ENCODE measurements around the gene WHRN. TPM values are rescaled to one million over a fixed set of nuclear protein-coding genes. Genes with fewer than 3 reads are reported as not detected.

WHRN gene
- total RNA-seq, 1 donor from 2014 or later: 1.1 TPM

DNA sequence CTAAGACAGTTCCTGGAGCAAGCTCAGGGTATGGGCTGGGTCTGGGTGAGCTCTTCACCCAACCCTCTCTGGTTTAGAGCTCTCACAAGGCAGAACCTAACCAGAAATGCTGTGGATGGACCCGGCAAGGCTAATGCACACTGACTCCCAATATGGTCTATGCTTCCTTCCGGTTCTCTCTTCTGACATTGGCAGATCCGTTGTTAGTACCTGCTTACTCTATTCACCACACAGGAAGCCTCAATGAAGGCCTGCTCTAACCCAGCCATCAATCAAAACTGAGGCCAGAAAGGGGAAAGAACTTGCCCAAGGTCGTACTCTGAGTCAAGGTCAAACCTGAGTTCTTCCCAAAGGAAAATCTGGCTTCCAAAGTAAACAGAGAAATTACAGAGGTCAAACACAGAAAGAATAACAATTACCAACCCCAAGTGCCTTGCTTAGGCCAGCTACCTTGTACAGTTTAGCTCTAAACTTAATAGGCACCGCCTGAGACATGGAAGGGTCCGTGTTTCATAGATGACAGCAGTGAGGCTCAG is 71.5 kb downstream of the WHRN start:
- no peaks in the 10 kb centered on the region for H3K79me2 ChIP-seq (ENCODE audit: low read depth)
- H3K4me1 Mint-ChIP-seq: peaks cover 3% of the 10 kb centered on the region
- H3K4me2 ChIP-seq: no peak overlapping the region
- TF ChIP-seq EZH2phosphoT487 (IDR thresholded peaks at IDR 0.05) (no peak), EZH2 (IDR thresholded peaks at IDR 0.05) (no peak)
- TF ChIP-seq, protein P1, sequence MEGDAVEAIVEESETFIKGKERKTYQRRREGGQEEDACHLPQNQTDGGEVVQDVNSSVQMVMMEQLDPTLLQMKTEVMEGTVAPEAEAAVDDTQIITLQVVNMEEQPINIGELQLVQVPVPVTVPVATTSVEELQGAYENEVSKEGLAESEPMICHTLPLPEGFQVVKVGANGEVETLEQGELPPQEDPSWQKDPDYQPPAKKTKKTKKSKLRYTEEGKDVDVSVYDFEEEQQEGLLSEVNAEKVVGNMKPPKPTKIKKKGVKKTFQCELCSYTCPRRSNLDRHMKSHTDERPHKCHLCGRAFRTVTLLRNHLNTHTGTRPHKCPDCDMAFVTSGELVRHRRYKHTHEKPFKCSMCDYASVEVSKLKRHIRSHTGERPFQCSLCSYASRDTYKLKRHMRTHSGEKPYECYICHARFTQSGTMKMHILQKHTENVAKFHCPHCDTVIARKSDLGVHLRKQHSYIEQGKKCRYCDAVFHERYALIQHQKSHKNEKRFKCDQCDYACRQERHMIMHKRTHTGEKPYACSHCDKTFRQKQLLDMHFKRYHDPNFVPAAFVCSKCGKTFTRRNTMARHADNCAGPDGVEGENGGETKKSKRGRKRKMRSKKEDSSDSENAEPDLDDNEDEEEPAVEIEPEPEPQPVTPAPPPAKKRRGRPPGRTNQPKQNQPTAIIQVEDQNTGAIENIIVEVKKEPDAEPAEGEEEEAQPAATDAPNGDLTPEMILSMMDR (IDR thresholded peaks at IDR 0.05): no peak
- no peak overlapping the region for H3K27ac ChIP-seq
- no peak overlapping the region for H3K4me3 Mint-ChIP-seq
- H4K20me1 ChIP-seq (ENCODE audit: low read depth): no peaks in the 10 kb centered on the region
- no peak for DNase-seq (ENCODE audit: low spot score)
- H3K27me3 Mint-ChIP-seq (ENCODE audit: insufficient read depth, low read depth): peaks cover 4% of the 10 kb centered on the region
- no peaks in the 10 kb centered on the region for H3K36me3 ChIP-seq
- no peaks in the 10 kb centered on the region for H3K9me3 Mint-ChIP-seq
- no peak overlapping the region for H3K27ac Mint-ChIP-seq
- H3K4me3 ChIP-seq: no peak overlapping the region
- no peak overlapping the region for H3K9ac ChIP-seq
- H3F3A ChIP-seq (ENCODE audit: low read depth): no peaks in the 10 kb centered on the region
- no peaks in the 10 kb centered on the region for H3K4me1 ChIP-seq
- no peaks in the 10 kb centered on the region for H3K27me3 ChIP-seq
- H2AFZ ChIP-seq (replicated peaks): no peak overlapping the region
- H3K9me3 ChIP-seq (ENCODE audit: low read depth): no peaks in the 10 kb centered on the region
- no peaks in the 10 kb centered on the region for H3K36me3 Mint-ChIP-seq

DNA sequence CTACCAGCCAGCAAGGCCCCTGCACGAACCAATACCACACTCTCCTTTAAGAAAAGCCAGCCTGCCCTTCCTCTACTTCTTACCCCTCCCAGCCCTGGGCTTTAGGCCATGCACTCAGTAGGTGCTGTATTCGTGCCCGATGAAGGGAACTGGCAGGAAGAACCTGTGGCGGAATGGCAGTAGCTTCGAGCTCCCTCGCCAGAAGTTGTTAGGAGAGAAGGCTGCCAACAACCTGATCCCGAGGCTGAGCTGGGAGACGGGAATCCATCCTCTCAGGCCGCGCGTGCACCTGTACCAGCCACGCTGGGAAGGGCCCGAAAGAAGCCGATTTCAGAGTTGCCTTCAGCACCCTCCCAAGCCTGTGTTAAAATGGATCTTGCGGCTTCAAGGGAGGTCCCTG is 72.2 kb downstream of the WHRN start:
- Histone ChIP-seq H3K9me3 (ENCODE audit: low read depth) (no peaks in the 10 kb centered on the region), H3K4me2 (no peak overlapping the region), H3F3A (ENCODE audit: low read depth) (no peaks in the 10 kb centered on the region), H3K36me3 (no peaks in the 10 kb centered on the region), H3K27me3 (no peaks in the 10 kb centered on the region), H3K27ac (no peak overlapping the region), H3K79me2 (ENCODE audit: low read depth) (no peaks in the 10 kb centered on the region), H2AFZ (replicated peaks) (no peak overlapping the region), H3K4me1 (no peaks in the 10 kb centered on the region), H3K4me3 (no peak overlapping the region), H4K20me1 (ENCODE audit: low read depth) (no peaks in the 10 kb centered on the region), H3K9ac (no peak overlapping the region)
- H3K36me3 Mint-ChIP-seq: no peaks in the 10 kb centered on the region
- TF ChIP-seq EZH2 (IDR thresholded peaks at IDR 0.05) (no peak), EZH2phosphoT487 (IDR thresholded peaks at IDR 0.05) (no peak)
- TF ChIP-seq, protein P1 (IDR thresholded peaks at IDR 0.05): no peak
- DNase-seq (ENCODE audit: low spot score): no peak
- H3K27ac Mint-ChIP-seq: no peak overlapping the region
- H3K4me1 Mint-ChIP-seq: peaks cover 5% of the 10 kb centered on the region
- H3K27me3 Mint-ChIP-seq (ENCODE audit: insufficient read depth, low read depth): peaks cover 4% of the 10 kb centered on the region
- H3K4me3 Mint-ChIP-seq: no peak overlapping the region
- no peaks in the 10 kb centered on the region for H3K9me3 Mint-ChIP-seq

GRCh38 chr9:114432323-114433067 is 72.8 kb downstream of the WHRN start:
- H4K20me1 ChIP-seq (ENCODE audit: low read depth): no peaks in the 10 kb centered on the region
- no peak overlapping the region for H3K9ac ChIP-seq
- H3F3A ChIP-seq (ENCODE audit: low read depth): no peaks in the 10 kb centered on the region
- H3K4me1 ChIP-seq: no peaks in the 10 kb centered on the region
- H3K9me3 ChIP-seq (ENCODE audit: low read depth): no peaks in the 10 kb centered on the region
- H3K27me3 ChIP-seq: no peaks in the 10 kb centered on the region
- no peaks in the 10 kb centered on the region for H3K36me3 ChIP-seq
- no peaks in the 10 kb centered on the region for H3K9me3 Mint-ChIP-seq
- no peak overlapping the region for H2AFZ ChIP-seq (replicated peaks)
- no peak overlapping the region for H3K4me3 Mint-ChIP-seq
- TF ChIP-seq, protein P1 (IDR thresholded peaks at IDR 0.05): no peak
- no peak overlapping the region for H3K27ac Mint-ChIP-seq
- DNase-seq (ENCODE audit: low spot score): no peak
- H3K27me3 Mint-ChIP-seq (ENCODE audit: insufficient read depth, low read depth): peaks cover 4% of the 10 kb centered on the region
- H3K36me3 Mint-ChIP-seq: no peaks in the 10 kb centered on the region
- no peak overlapping the region for H3K4me2 ChIP-seq
- H3K27ac ChIP-seq: no peak overlapping the region
- no peaks in the 10 kb centered on the region for H3K79me2 ChIP-seq (ENCODE audit: low read depth)
- H3K4me1 Mint-ChIP-seq: peaks cover 5% of the 10 kb centered on the region
- H3K4me3 ChIP-seq: no peak overlapping the region
